H1 (cell line): ENCODE measurements around the gene PTPRD. TPM values are rescaled to one million over a fixed set of nuclear protein-coding genes. Genes with fewer than 3 reads are reported as not detected.

ENCODE experiments used
- CTCF ChIA-PET: fragments of 300-600 bp; sonication (Branson Sonifier 250); formaldehyde crosslinking; loops from one replicate; lab custom pipeline; 2021; ENCODE audit not compliant: partially characterized antibody; lab: Charles Lee
- POLR2A ChIA-PET: fragments of 300-600 bp; sonication (Branson Sonifier 250); formaldehyde crosslinking; loops from one replicate; lab custom pipeline; 2021; ENCODE audit warnings: inconsistent platforms; ENCODE audit not compliant: partially characterized antibody; lab: Charles Lee
- DNase-seq, 2 experiments: peaks; one replicate each; pipeline versions ENCODE4 v3.0.0 to v3.0.0-alpha.2; 2010 to 2022; ENCODE audit warnings: low spot score in 2 of 2, low read depth in 1 of 2, mixed read lengths in 1 of 2
- FAIRE-seq: peaks from 2 replicates; lab custom pipeline; 2011; peaks lifted over from hg19 to GRCh38; lab: Jason Lieb, UNC
- H2AFZ ChIP-seq: 2 replicates; pipeline ENCODE4 v1.8.1; 2012; ENCODE audit warnings: low read length, inconsistent platforms
- H2AK5ac ChIP-seq: 2 replicates; pipeline ENCODE4 v1.6.1; 2013; ENCODE audit warnings: low read depth, low read length
- H2BK120ac ChIP-seq: replicated peaks from 2 replicates; pipeline ENCODE3; 2013; ENCODE audit warnings: low read depth, low read length, inconsistent platforms
- H2BK12ac ChIP-seq: 2 replicates; pipeline ENCODE4 v1.6.1; 2013; ENCODE audit warnings: low read depth, low read length
- H2BK15ac ChIP-seq: 2 replicates; pipeline ENCODE4 v1.6.1; 2013; ENCODE audit warnings: low read length
- H2BK20ac ChIP-seq: 2 replicates; pipeline ENCODE4 v1.6.1; 2013; ENCODE audit warnings: low read length
- H2BK5ac ChIP-seq: 2 replicates; pipeline ENCODE4 v1.6.1; 2013; ENCODE audit warnings: low read depth, low read length
- H3K14ac ChIP-seq: 2 replicates; pipeline ENCODE4 v1.6.1; 2013; ENCODE audit warnings: inconsistent platforms; ENCODE audit not compliant: insufficient read length
- H3K18ac ChIP-seq: 2 replicates; pipeline ENCODE4 v1.6.1; 2013; ENCODE audit warnings: low read length; ENCODE audit errors: extremely low read depth
- H3K23ac ChIP-seq: 2 replicates; pipeline ENCODE4 v1.6.1; 2013; ENCODE audit warnings: inconsistent platforms; ENCODE audit not compliant: insufficient read length
- H3K23me2 ChIP-seq: 2 replicates; pipeline ENCODE4 v1.6.1; 2013; ENCODE audit warnings: low read depth, low read length
- H3K27ac ChIP-seq: 2 replicates; pipeline ENCODE4 v1.6.1; 2011; ENCODE audit warnings: low read depth, low read length, inconsistent platforms
- H3K27me3 ChIP-seq, 4 experiments: replicated peaks in 1 of 4; 1 replicate in 1 of 4; 2 replicates in 3 of 4; pipeline versions ENCODE4 v1.6.1 to v1.8.1; 2011 to 2013; ENCODE audit warnings: low read length in 3 of 4, mild to moderate bottlenecking in 3 of 4, inconsistent platforms in 2 of 4, mixed read lengths in 2 of 4, moderate library complexity in 1 of 4; ENCODE audit not compliant: control insufficient read depth in 3 of 4, insufficient read depth in 3 of 4; ENCODE audit errors: extremely low read depth in 1 of 4
- H3K36me3 ChIP-seq, 4 experiments: 2 replicates each; pipeline versions ENCODE4 v1.6.1 to v1.8.1; 2011 to 2013; ENCODE audit warnings: mild to moderate bottlenecking in 4 of 4, low read length in 3 of 4, moderate library complexity in 2 of 4, control low read depth in 1 of 4, inconsistent platforms in 1 of 4; ENCODE audit not compliant: insufficient read depth in 4 of 4, control insufficient read depth in 2 of 4
- H3K4ac ChIP-seq: replicated peaks from 2 replicates; pipeline ENCODE3; 2013; ENCODE audit warnings: low read length, low read depth, mixed read lengths, inconsistent platforms; ENCODE audit not compliant: insufficient read length
- H3K4me1 ChIP-seq, 4 experiments: replicated peaks in 1 of 4; 1 replicate in 1 of 4; 2 replicates in 3 of 4; pipeline versions ENCODE4 v1.6.1 to v1.8.1; 2011 to 2013; ENCODE audit warnings: low read length in 3 of 4, inconsistent platforms in 2 of 4, mixed read lengths in 1 of 4; ENCODE audit not compliant: insufficient read depth in 4 of 4, control insufficient read depth in 3 of 4
- H3K4me2 ChIP-seq, 2 experiments: 2 replicates each; pipeline versions ENCODE4 v1.6.1 to v1.8.1; 2011 to 2013; ENCODE audit warnings: low read depth in 2 of 2, low read length in 2 of 2, control low read depth in 1 of 2, inconsistent platforms in 1 of 2, mild to moderate bottlenecking in 1 of 2; ENCODE audit not compliant: insufficient read depth in 1 of 2
- H3K4me3 ChIP-seq, 4 experiments: fragments of 200-600, 300-600 bp in 1 of 4; sonication (generic), shearing (Covaris generic), sonication (Bioruptor Twin) in 1 of 4; 2 replicates each; pipeline versions ENCODE4 v1.5.1 to v1.8.1; 2011 to 2016; ENCODE audit warnings: low read length in 4 of 4, low read depth in 3 of 4, control low read depth in 2 of 4, inconsistent platforms in 2 of 4, mild to moderate bottlenecking in 2 of 4, mixed read lengths in 1 of 4, moderate library complexity in 1 of 4; ENCODE audit not compliant: insufficient read depth in 2 of 4; ENCODE audit errors: extremely low read depth in 1 of 4
- H3K56ac ChIP-seq: replicated peaks from 2 replicates; pipeline ENCODE3; 2013; ENCODE audit warnings: low read depth, mild to moderate bottlenecking, mixed read lengths, low read length, inconsistent platforms; ENCODE audit not compliant: insufficient read length
- H3K79me1 ChIP-seq: 2 replicates; pipeline ENCODE4 v1.6.1; 2013; ENCODE audit warnings: low read depth, low read length, control low read depth
- H3K79me2 ChIP-seq, 2 experiments: 2 replicates each; pipeline versions ENCODE4 v1.6.1 to v1.8.1; 2012 to 2013; ENCODE audit warnings: low read length in 2 of 2, mild to moderate bottlenecking in 2 of 2, inconsistent platforms in 1 of 2; ENCODE audit not compliant: insufficient read depth in 2 of 2, control insufficient read depth in 1 of 2
- H3K9ac ChIP-seq, 4 experiments: replicated peaks in 1 of 4; 1 replicate in 1 of 4; 2 replicates in 3 of 4; pipeline versions ENCODE4 v1.6.1 to v1.8.1; 2011 to 2013; ENCODE audit warnings: low read depth in 3 of 4, low read length in 3 of 4, control low read depth in 2 of 4, mild to moderate bottlenecking in 2 of 4, moderate library complexity in 2 of 4, inconsistent platforms in 1 of 4; ENCODE audit errors: extremely low read depth in 1 of 4
- H3K9me3 ChIP-seq, 2 experiments: 2 replicates each; pipeline versions ENCODE4 v1.6.1 to v1.8.1; 2012 to 2013; ENCODE audit warnings: mild to moderate bottlenecking in 2 of 2, moderate library complexity in 2 of 2, control low read depth in 1 of 2, inconsistent platforms in 1 of 2, low read depth in 1 of 2, low read length in 1 of 2, mixed read lengths in 1 of 2; ENCODE audit not compliant: insufficient read depth in 2 of 2
- H4K20me1 ChIP-seq, 2 experiments: replicated peaks in 1 of 2; 2 replicates each; pipeline versions ENCODE3 to v1.8.1; 2011 to 2013; ENCODE audit warnings: inconsistent platforms in 2 of 2, low read length in 2 of 2, mild to moderate bottlenecking in 1 of 2; ENCODE audit not compliant: insufficient read depth in 2 of 2, control insufficient read depth in 1 of 2
- H4K5ac ChIP-seq: 2 replicates; pipeline ENCODE4 v1.6.1; 2013; ENCODE audit warnings: low read length, low read depth, mixed read lengths, inconsistent platforms; ENCODE audit not compliant: insufficient read length
- H4K8ac ChIP-seq: 2 replicates; pipeline ENCODE4 v1.8.0; 2013; ENCODE audit warnings: mild to moderate bottlenecking, moderate library complexity, low read length, inconsistent platforms; ENCODE audit not compliant: insufficient read depth; ENCODE audit errors: extremely low read depth
- H4K91ac ChIP-seq: replicated peaks from 2 replicates; pipeline ENCODE3; 2013; ENCODE audit warnings: low read length, mixed read lengths, inconsistent platforms; ENCODE audit not compliant: insufficient read length
- ASH2L ChIP-seq: fragments of 200-600, 300-600 bp; sonication (generic); IDR thresholded peaks from one replicate; pipeline ENCODE4 v1.7.1; 2017; ENCODE audit warnings: low read length
- BACH1 ChIP-seq: IDR thresholded peaks from 2 replicates; pipeline ENCODE4 v1.6.1; 2012; ENCODE audit warnings: low read length, improper control_type of control experiment
- BCL11A ChIP-seq, 2 experiments: IDR thresholded peaks; one replicate each; pipeline ENCODE4 v1.6.1; 2011; ENCODE audit warnings: low read depth in 2 of 2, low read length in 2 of 2, mild to moderate bottlenecking in 2 of 2
- BRCA1 ChIP-seq: IDR thresholded peaks from 2 replicates; pipeline ENCODE4 v1.6.1; 2012; ENCODE audit warnings: low read depth, low read length, improper control_type of control experiment
- CBX5 ChIP-seq: fragments of 300-800, 300-1000 bp; sonication (generic); IDR thresholded peaks from 2 replicates; pipeline ENCODE4 v1.7.1; 2016; ENCODE audit warnings: antibody characterized with exemption, low read length, low read depth
- CREB1 ChIP-seq: IDR thresholded peaks from 2 replicates; pipeline ENCODE4 v1.6.1; 2012; ENCODE audit warnings: inconsistent platforms
- EGR1 ChIP-seq: IDR thresholded peaks from 2 replicates; pipeline ENCODE4 v1.6.1; 2011; ENCODE audit warnings: low read depth, low read length, borderline replicate concordance
- GTF2F1 ChIP-seq: IDR thresholded peaks from 2 replicates; pipeline ENCODE4 v1.6.1; 2012; ENCODE audit warnings: low read depth, low read length, improper control_type of control experiment, borderline replicate concordance
- JUND ChIP-seq: IDR thresholded peaks from 2 replicates; pipeline ENCODE4 v1.6.1; 2011; ENCODE audit warnings: mild to moderate bottlenecking, improper control_type of control experiment, low read length
- KDM5A ChIP-seq: fragments of 200-600 bp; IDR thresholded peaks from 2 replicates; pipeline ENCODE4 v1.7.1; 2012; ENCODE audit warnings: mild to moderate bottlenecking, low read length, inconsistent platforms, mixed read lengths
- POLR2AphosphoS5 ChIP-seq: IDR thresholded peaks from 2 replicates; pipeline ENCODE4 v1.6.1; 2011; ENCODE audit warnings: low read depth, low read length
- RBBP5 ChIP-seq: IDR thresholded peaks from 2 replicates; pipeline ENCODE4 v1.7.1; 2012; ENCODE audit warnings: low read depth, mild to moderate bottlenecking, inconsistent platforms, low read length, moderate library complexity, borderline replicate concordance
- RXRA ChIP-seq: IDR thresholded peaks from 2 replicates; pipeline ENCODE4 v1.6.1; 2011; ENCODE audit warnings: low read depth, mild to moderate bottlenecking, low read length, moderate library complexity; ENCODE audit not compliant: insufficient read depth
- SIRT6 ChIP-seq: IDR thresholded peaks from one replicate; pipeline ENCODE4 v1.7.1; 2012; ENCODE audit warnings: low read length, inconsistent platforms
- SIX5 ChIP-seq: IDR thresholded peaks from 2 replicates; pipeline ENCODE4 v1.6.1; 2011; ENCODE audit warnings: mild to moderate bottlenecking, low read depth, low read length
- SP2 ChIP-seq: IDR thresholded peaks from 2 replicates; pipeline ENCODE4 v1.6.1; 2012; ENCODE audit warnings: mild to moderate bottlenecking, low read length, inconsistent platforms
- ZNF274 ChIP-seq: IDR thresholded peaks from 2 replicates; pipeline ENCODE4 v1.7.0; 2012; ENCODE audit warnings: low read length, borderline replicate concordance; ENCODE audit errors: extremely low read depth
- WGBS, 2 experiments: shearing (Covaris generic) in 1 of 2; methylation state at CpG; one replicate each; pipeline versions ENCODE4 v1.1.6 to v1.1.7; 2013 to 2015; ENCODE audit warnings: low lambda C conversion rate in 2 of 2, mixed read lengths in 2 of 2, inconsistent platforms in 1 of 2, low coverage in 1 of 2, missing lambda C conversion rate in 1 of 2; ENCODE audit not compliant: insufficient replicate concordance in 2 of 2, insufficient coverage in 1 of 2, insufficient read length in 1 of 2; ENCODE audit errors: extremely low coverage in 1 of 2, missing lambda C conversion rate in 1 of 2; 5-methylcytosine and 5-hydroxymethylcytosine counted together
- polyA plus RNA-seq, 7 experiments: library from polyadenylated mRNA; depleted of rRNA in 3 of 7; stranded (reverse) in 5 of 7; unstranded in 2 of 7; fragments of >200 nt in 5 of 7; fragments of 200-250 nt in 2 of 7; gene quantifications; 1 replicate in 5 of 7; 2 replicates in 1 of 7; 4 replicates in 1 of 7; pipeline versions ENCODE4 v1.2.1 to v1.2.3, GENCODE V29; 2011 to 2013; ENCODE audit warnings: missing spikeins in 2 of 7, mixed read lengths in 2 of 7
- total RNA-seq: library from RNA; stranded (reverse); fragmentation: NEBNext Ultra II Directional; extraction: Animal tissue kit (Norgen Biotek cat#: 25700); gene quantifications from 2 replicates; pipeline ENCODE4 v1.2.1, GENCODE V29; 2021

PTPRD gene
- total and polyA plus RNA-seq, 2 of the 8 experiments (the other 6 are each of a cell fraction or from before 2014, with no cell fraction given) = 17.2 to 77.0 TPM

GRCh38 chr9:10050016-10050415 lies 562.8 kb downstream of the PTPRD start:
- WGBS, 2 experiments = 93% methylated on average over 4 of the region's 4 CpGs; no CpG with 5 or more reads in 1 of the 2 experiments
- Histone ChIP-seq H4K8ac (no peak overlapping the region), H3K4ac (no peak overlapping the region)
- TF ChIP-seq RXRA (no peak), BACH1 (no peak), CBX5 (no peak), SP2 (no peak), SIX5 (no peak), POLR2AphosphoS5 (no peak), JUND (no peak), SIRT6 (no peak), CREB1 (no peak), EGR1 (no peak), GTF2F1 (no peak), RBBP5 (no peak), ZNF274 (no peak), KDM5A (no peak), BRCA1 (no peak), BCL11A (IDR thresholded peaks at IDR 0.05; ENCODE audit: low read depth in 2 of 2, low read length in 2 of 2) (no peak), ASH2L (no peak)

More at GRCh38 chr9:10050016-10050415, 562.8 kb downstream of the PTPRD start:
- Histone ChIP-seq H3K4me2 (no peak overlapping the region), H3K79me2 (no peaks in the 10 kb centered on the region), H3K9ac (no peak overlapping the region), H3K27ac (no peak overlapping the region), H2AK5ac (no peak overlapping the region), H3K18ac (no peak overlapping the region), H4K91ac (no peak overlapping the region), H3K56ac (no peak overlapping the region), H3K23ac (no peak overlapping the region), H2BK120ac (no peak overlapping the region), H3K79me1 (no peaks in the 10 kb centered on the region), H2BK5ac (no peak overlapping the region), H4K5ac (no peak overlapping the region), H3K9me3 (no peaks in the 10 kb centered on the region), H2BK20ac (no peak overlapping the region), H3K14ac (no peak overlapping the region), H3K36me3 (no peaks in the 10 kb centered on the region), H2BK12ac (no peak overlapping the region), H2AFZ (no peak overlapping the region; the same call in 1 of the 2 replicates), H3K4me3 (no peak overlapping the region), H3K23me2 (no peaks in the 10 kb centered on the region), H3K4me1 (no peaks in the 10 kb centered on the region), H4K20me1 (no peaks in the 10 kb centered on the region), H3K27me3 (peaks cover 0 to 4% (median 0%) of the 10 kb centered on the region in 4 experiments; a peak in 4 of 7 replicates), H2BK15ac (no peak overlapping the region)
- no peak for FAIRE-seq
- no peak for DNase-seq
- ChIA-PET CTCF (no interaction called here), POLR2A (no interaction called here)
